Endothelial cell (in vitro differentiated cells): ENCODE results near the gene ZNF146. TPM values are rescaled to one million over a fixed set of nuclear protein-coding genes. Genes with fewer than 3 reads are reported as not detected.
"Not testable (repeated sequence)": the region's sequence is repeated elsewhere in the genome, so short reads cannot be mapped to it uniquely, and the experiment has no call there.

ENCODE experiments used
- DNase-seq: peaks from one replicate; pipeline ENCODE4 v3.0.0; 2021; ENCODE audit warnings: low spot score
- H3K27ac Mint-ChIP-seq: one replicate; pipeline ENCODE4 v1.8.0; 2021; ENCODE audit warnings: mixed read lengths, inconsistent platforms; ENCODE audit not compliant: unreplicated experiment
- H3K27me3 Mint-ChIP-seq: one replicate; pipeline ENCODE4 v1.8.0; 2021; ENCODE audit warnings: mild to moderate bottlenecking, moderate library complexity, mixed read lengths, inconsistent platforms; ENCODE audit not compliant: unreplicated experiment
- H3K36me3 Mint-ChIP-seq: one replicate; pipeline ENCODE4 v1.8.0; 2021; ENCODE audit warnings: mild to moderate bottlenecking, low read depth, mixed read lengths, inconsistent platforms; ENCODE audit not compliant: unreplicated experiment
- H3K4me1 Mint-ChIP-seq: one replicate; pipeline ENCODE4 v1.8.0; 2021; ENCODE audit warnings: mild to moderate bottlenecking, mixed read lengths, inconsistent platforms; ENCODE audit not compliant: unreplicated experiment
- H3K4me3 Mint-ChIP-seq: one replicate; pipeline ENCODE4 v1.8.0; 2021; ENCODE audit warnings: mild to moderate bottlenecking, mixed read lengths, inconsistent platforms; ENCODE audit not compliant: unreplicated experiment
- H3K9me3 Mint-ChIP-seq: one replicate; pipeline ENCODE4 v1.8.0; 2021; ENCODE audit warnings: mixed read lengths, inconsistent platforms; ENCODE audit not compliant: unreplicated experiment
- total RNA-seq: library from RNA; stranded (reverse); fragmentation: NEBNext Ultra II Directional; extraction: Animal tissue kit (Norgen Biotek cat#: 25700); gene quantifications from one replicate; pipeline ENCODE4 v1.2.1, GENCODE V29; 2021; ENCODE audit not compliant: unreplicated experiment
- TF ChIP-seq, protein P1 (sequence below): fragments of 200-600 bp; sonication (generic); IDR thresholded peaks from one replicate; pipeline ENCODE4 v1.5.0; 2021; ENCODE audit warnings: antibody characterized with exemption; ENCODE audit not compliant: unreplicated experiment

Gene ZNF146
- total RNA-seq, 1 donor from 2014 or later = 45.5 TPM

DNA sequence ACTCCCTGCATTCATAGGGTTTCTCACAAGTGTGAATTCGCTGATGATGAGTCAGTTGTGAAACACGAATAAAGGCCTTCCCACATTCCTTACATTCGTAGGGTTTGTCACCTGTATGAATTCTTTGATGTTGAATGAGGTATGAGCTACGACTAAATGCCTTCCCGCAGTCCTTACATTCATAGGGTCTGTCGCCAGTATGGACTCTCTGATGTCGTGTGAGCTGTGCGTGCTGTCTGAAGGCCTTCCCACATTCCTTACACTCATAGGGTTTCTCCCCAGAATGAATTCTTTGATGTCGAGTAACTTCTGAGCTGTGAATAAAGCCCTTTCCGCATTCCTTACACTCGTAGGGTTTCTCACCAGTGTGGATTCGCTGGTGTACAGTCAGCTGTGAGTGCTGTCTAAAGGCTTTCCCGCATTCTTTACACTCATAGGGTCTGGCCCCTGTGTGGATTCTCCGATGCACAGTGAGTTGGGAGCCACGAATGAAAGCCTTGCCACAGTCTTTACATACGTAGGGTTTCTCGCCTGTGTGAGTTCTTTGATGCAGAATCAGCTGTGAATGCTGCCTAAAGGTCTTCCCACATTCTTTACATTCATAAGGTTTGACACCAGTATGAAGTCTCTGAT lies 32.2 kb upstream of the ZNF146 start:
- TF ChIP-seq, protein P1, sequence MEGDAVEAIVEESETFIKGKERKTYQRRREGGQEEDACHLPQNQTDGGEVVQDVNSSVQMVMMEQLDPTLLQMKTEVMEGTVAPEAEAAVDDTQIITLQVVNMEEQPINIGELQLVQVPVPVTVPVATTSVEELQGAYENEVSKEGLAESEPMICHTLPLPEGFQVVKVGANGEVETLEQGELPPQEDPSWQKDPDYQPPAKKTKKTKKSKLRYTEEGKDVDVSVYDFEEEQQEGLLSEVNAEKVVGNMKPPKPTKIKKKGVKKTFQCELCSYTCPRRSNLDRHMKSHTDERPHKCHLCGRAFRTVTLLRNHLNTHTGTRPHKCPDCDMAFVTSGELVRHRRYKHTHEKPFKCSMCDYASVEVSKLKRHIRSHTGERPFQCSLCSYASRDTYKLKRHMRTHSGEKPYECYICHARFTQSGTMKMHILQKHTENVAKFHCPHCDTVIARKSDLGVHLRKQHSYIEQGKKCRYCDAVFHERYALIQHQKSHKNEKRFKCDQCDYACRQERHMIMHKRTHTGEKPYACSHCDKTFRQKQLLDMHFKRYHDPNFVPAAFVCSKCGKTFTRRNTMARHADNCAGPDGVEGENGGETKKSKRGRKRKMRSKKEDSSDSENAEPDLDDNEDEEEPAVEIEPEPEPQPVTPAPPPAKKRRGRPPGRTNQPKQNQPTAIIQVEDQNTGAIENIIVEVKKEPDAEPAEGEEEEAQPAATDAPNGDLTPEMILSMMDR = no peak
- Mint-ChIP-seq H3K4me3 (no peak overlapping the region), H3K4me1 (no peaks in the 10 kb centered on the region), H3K27me3 (no peaks in the 10 kb centered on the region), H3K27ac (no peak overlapping the region), H3K9me3 (no peaks in the 10 kb centered on the region), H3K36me3 (peaks cover 15% of the 10 kb centered on the region)
- DNase-seq = no peak

DNA sequence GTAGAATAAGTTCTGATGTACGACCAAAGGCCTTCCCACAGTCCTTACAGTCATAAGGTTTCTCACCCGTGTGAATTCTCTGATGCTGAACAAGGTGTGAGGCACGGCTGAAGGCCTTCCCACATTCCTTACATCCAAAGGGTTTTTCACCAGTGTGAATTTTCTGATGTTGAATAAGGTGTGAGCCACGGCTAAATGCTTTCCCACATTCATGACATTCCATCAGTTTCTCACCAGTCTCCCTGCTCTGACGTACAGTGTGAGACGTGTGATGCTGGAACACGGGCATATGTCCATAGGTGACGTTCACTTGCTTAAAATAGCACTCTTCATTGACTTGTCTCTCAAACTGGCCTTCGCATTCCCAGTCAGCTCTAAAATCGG lies 31.7 kb upstream of the ZNF146 start:
- Mint-ChIP-seq H3K4me1 (no peaks in the 10 kb centered on the region), H3K27me3 (no peaks in the 10 kb centered on the region), H3K9me3 (no peaks in the 10 kb centered on the region), H3K36me3 (peaks cover 15% of the 10 kb centered on the region), H3K27ac (no peak overlapping the region), H3K4me3 (no peak overlapping the region)
- no peak for DNase-seq
- TF ChIP-seq, protein P1 = no peak

GRCh38 chr19:36186722-36187121 lies 28.2 kb upstream of the ZNF146 start:
- not testable (repeated sequence) for H3K4me3 Mint-ChIP-seq

DNA sequence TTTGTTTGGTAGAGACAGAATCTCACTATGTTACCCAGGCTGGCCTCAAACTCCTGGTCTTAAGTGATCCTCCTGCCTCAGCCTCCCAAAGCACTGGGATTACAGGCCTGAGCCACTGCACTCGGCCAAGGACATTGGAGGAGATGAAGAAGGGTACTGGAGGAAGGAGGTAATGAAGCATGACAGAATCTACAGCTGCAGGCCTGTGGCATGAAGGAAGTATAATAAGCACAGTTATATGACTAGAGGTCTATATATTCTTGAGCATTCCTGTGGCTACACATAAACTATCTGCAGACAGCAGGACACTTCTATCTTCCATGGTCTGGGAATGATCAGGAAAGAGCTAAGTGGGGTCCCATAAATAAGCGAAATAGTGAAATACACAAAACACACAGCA lies 18.7 kb upstream of the ZNF146 start:
- Mint-ChIP-seq H3K9me3 (no peaks in the 10 kb centered on the region), H3K27ac (no peak overlapping the region), H3K36me3 (peaks cover 15% of the 10 kb centered on the region), H3K27me3 (no peaks in the 10 kb centered on the region), H3K4me3 (no peak overlapping the region), H3K4me1 (no peaks in the 10 kb centered on the region)
- TF ChIP-seq, protein P1 = no peak
- DNase-seq = no peak

More at GRCh38 chr19:36186722-36187121, 28.2 kb upstream of the ZNF146 start:
- not testable (repeated sequence) for DNase-seq, H3K4me1 Mint-ChIP-seq, H3K9me3 Mint-ChIP-seq, H3K27me3 Mint-ChIP-seq, H3K27ac Mint-ChIP-seq
- peaks cover 15% of the 10 kb centered on the region for H3K36me3 Mint-ChIP-seq

DNA sequence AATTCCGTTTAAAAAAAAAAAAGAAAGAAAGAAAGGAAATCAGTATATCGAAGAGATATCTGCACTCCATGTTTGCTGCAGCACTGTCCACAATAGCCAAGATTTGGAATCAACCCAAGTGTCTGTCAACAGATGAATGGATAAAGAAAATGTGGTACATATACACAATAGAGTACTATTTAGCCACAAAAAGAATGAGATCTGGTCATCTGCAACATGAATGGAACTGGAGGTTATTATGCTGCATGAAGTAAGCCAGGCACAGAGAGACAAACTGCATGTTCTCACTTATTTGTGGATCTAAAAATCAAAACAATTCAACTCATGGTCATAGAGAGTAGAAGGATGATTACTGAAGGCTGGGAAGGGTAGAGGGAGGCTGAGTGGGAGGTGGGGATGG lies 16.8 kb upstream of the ZNF146 start:
- no peak for DNase-seq
- TF ChIP-seq, protein P1 = no peak
- Mint-ChIP-seq H3K27ac (no peak overlapping the region), H3K4me3 (no peak overlapping the region), H3K27me3 (no peaks in the 10 kb centered on the region), H3K9me3 (no peaks in the 10 kb centered on the region), H3K36me3 (peaks cover 15% of the 10 kb centered on the region), H3K4me1 (no peaks in the 10 kb centered on the region)
